ENCODE data around the gene CADPS2.

The CADPS2 gene

GRCh38 chr7:122380992-122381391 lies 505.3 kb downstream of the CADPS2 start:
- TF ChIP-seq, protein P1, sequence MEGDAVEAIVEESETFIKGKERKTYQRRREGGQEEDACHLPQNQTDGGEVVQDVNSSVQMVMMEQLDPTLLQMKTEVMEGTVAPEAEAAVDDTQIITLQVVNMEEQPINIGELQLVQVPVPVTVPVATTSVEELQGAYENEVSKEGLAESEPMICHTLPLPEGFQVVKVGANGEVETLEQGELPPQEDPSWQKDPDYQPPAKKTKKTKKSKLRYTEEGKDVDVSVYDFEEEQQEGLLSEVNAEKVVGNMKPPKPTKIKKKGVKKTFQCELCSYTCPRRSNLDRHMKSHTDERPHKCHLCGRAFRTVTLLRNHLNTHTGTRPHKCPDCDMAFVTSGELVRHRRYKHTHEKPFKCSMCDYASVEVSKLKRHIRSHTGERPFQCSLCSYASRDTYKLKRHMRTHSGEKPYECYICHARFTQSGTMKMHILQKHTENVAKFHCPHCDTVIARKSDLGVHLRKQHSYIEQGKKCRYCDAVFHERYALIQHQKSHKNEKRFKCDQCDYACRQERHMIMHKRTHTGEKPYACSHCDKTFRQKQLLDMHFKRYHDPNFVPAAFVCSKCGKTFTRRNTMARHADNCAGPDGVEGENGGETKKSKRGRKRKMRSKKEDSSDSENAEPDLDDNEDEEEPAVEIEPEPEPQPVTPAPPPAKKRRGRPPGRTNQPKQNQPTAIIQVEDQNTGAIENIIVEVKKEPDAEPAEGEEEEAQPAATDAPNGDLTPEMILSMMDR (IDR thresholded peaks at IDR 0.05; ENCODE audit: extremely low read depth, insufficient read depth, missing control alignments) = no peak
- DNase-seq (ENCODE audit: low spot score) = no peak
- in situ Hi-C loops (cut with MboI; ENCODE audit: low pct_unique_long_range_greater_than_20kb, low sequenced_read_pairs, unreplicated experiment) = no loop called here

- in situ Hi-C loops (cut with MboI; ENCODE audit: low pct_unique_long_range_greater_than_20kb, low sequenced_read_pairs, unreplicated experiment) = no loop called here
- no peak for DNase-seq (ENCODE audit: low spot score)
- TF ChIP-seq, protein P1 (IDR thresholded peaks at IDR 0.05; ENCODE audit: extremely low read depth, insufficient read depth, missing control alignments) = no peak
Measured at GRCh38 chr7:122379491-122379890, 506.8 kb downstream of the CADPS2 start.

- DNase-seq (ENCODE audit: low spot score) = no peak
- in situ Hi-C loops (cut with MboI; ENCODE audit: low pct_unique_long_range_greater_than_20kb, low sequenced_read_pairs, unreplicated experiment) = no loop called here
- TF ChIP-seq, protein P1 (IDR thresholded peaks at IDR 0.05; ENCODE audit: extremely low read depth, insufficient read depth, missing control alignments) = no peak
Measured at GRCh38 chr7:122369756-122370155, 516.5 kb downstream of the CADPS2 start.

- TF ChIP-seq, protein P1 (IDR thresholded peaks at IDR 0.05; ENCODE audit: extremely low read depth, insufficient read depth, missing control alignments) = no peak
- in situ Hi-C loops (cut with MboI; ENCODE audit: low pct_unique_long_range_greater_than_20kb, low sequenced_read_pairs, unreplicated experiment) = no loop called here
- DNase-seq (ENCODE audit: low spot score) = no peak
Measured at GRCh38 chr7:122364761-122365280, 521.4 kb downstream of the CADPS2 start.

- in situ Hi-C loops (cut with MboI; ENCODE audit: low pct_unique_long_range_greater_than_20kb, low sequenced_read_pairs, unreplicated experiment) = no loop called here
- TF ChIP-seq, protein P1 (IDR thresholded peaks at IDR 0.05; ENCODE audit: extremely low read depth, insufficient read depth, missing control alignments) = no peak
- no peak for DNase-seq (ENCODE audit: low spot score)
Measured at GRCh38 chr7:122363144-122363543, 523.1 kb downstream of the CADPS2 start.

GRCh38 chr7:122362473-122362872 lies 523.8 kb downstream of the CADPS2 start:
- no peak for DNase-seq (ENCODE audit: low spot score)
- TF ChIP-seq, protein P1 (IDR thresholded peaks at IDR 0.05; ENCODE audit: extremely low read depth, insufficient read depth, missing control alignments) = no peak
- in situ Hi-C loops (cut with MboI; ENCODE audit: low pct_unique_long_range_greater_than_20kb, low sequenced_read_pairs, unreplicated experiment) = no loop called here

- TF ChIP-seq, protein P1 (IDR thresholded peaks at IDR 0.05; ENCODE audit: extremely low read depth, insufficient read depth, missing control alignments) = no peak
- in situ Hi-C loops (cut with MboI; ENCODE audit: low pct_unique_long_range_greater_than_20kb, low sequenced_read_pairs, unreplicated experiment) = no loop called here
- no peak for DNase-seq (ENCODE audit: low spot score)
Measured at GRCh38 chr7:122354656-122355055, 531.6 kb downstream of the CADPS2 start.
